GM18511 (cell line): ENCODE data around the gene ITPR2.
"Not testable (repeated sequence)": the region's sequence is repeated elsewhere in the genome, so short reads cannot be mapped to it uniquely, and the experiment has no call there.

Source experiments
- ATAC-seq: cut with Tn5 transposase; IDR thresholded peaks from one replicate; pipeline ENCODE4 v1.9.1; 2021; ENCODE audit warnings: mild to moderate bottlenecking, moderate library complexity; ENCODE audit not compliant: unreplicated experiment

ITPR2 gene

DNA sequence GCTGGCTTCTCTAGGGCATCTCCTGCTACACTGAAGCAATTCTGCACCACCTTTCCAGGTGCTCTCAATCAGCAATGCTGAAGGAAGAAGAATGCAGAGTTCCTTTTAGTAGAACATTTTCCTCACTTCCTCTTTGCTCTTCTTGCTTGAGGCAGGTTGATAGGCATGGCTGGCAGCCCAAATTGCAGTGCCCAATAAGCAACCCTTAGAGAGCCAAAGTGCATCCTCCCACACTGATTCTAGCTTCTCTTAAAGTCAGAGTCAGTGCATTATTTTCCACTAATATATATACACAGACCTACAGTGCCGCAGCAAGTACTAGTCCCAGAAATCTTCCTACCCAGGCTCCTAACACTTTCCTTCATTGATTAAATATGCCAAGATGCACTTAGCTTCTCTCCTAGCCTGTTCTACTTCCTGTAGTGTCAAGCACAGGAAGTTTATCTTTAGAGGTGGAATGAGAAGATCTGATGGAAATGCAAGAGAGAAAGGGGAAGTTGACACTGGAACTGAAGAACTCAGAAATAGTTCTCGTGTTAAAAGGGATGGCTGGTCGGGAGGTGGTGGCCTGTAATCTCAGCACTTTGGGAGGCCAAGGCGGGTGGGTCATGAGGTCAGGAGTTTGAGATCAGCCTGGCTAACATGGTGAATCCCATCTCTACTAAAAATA is 504.9 kb downstream of the ITPR2 start:
- peak; percentile 80 for ATAC-seq

DNA sequence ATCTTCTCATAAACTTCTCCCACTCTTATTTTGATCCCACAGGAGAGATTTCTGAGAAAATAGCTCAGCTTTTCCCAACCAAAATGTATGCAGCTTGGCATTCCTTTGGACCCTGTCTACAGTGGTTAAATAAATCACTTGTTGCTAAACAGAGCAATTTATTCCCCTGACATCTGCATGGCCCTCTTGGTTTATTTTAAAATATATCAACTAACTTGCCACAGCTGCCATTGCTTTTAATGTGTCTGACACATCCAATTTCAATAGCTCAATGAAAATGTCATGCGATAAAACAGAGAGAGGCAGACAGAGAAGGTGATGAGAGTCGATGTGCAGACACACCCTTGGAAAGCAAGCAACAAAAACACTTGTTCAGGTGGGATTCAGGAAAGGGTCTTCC is 509.3 kb downstream of the ITPR2 start:
- ATAC-seq, result no peak

DNA sequence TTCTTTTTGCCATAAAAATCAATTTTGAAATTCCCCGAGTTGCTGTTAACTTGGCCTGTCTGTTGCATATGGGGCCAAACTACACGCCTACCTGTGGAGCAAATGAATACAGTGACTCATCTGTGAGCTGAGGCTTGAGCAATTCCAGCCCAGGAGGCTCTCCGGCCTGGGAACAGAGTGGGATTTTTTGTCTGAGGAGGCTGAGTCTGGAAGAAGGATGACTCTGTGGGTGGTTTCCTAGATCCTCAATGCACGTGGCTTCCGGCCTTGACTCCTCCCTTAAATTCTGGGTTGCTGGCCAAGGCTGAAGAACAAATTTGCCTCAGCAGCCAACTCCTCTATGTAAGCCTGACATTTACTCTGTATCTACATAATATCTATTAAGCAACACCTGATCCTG is 513.5 kb downstream of the ITPR2 start:
- no peak for ATAC-seq

DNA sequence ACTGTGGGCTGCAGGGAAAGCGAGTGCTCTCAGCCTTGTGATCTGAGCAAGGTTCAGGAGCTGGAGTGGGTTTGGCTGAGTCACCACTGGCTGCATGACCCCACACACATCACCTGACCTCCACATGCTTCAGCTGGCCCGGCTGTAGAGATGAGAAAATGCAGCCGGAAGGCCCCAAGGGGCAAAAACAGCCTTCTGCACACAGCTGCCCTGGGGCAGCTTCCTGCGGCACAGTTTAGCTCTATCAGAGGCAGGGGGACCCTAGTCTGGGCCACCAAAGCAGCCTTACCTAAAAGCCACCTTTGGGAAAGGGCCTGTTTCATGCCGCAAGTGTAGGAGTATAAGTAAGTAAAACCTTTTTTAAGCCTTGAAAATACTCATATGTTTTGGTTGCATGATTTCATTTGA is 514.3 kb downstream of the ITPR2 start:
- ATAC-seq, result peak; percentile 95

DNA sequence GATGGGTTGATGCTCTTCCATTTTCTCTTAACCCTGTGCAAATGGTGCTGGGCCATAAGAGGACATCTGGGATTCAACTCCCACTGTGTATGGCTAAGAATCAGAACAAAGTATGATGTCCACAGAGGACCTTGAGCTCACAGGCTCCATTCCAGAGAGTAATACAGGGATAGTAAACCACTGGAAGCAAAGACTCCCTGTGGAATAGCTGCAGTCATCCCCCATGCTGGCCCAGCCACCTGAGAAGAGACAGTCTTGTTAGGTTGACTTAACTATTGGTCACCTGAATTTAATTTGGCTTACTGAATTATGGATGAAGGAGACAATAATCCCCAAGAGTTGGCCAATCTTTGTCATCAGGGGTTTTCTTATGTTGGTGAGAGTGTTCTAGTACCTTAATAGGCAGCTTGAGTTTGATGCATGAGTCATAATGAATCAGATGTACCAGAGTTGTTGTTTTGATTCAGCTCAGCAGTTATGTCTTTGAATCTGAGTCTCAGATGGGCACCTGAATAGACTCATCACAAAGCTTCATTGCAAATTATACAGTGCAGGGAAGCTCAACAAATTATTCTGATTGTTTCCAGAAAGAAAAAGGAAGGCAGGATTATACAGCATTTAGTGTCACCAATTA is 514.9 kb downstream of the ITPR2 start:
- peak; percentile 76 for ATAC-seq

DNA sequence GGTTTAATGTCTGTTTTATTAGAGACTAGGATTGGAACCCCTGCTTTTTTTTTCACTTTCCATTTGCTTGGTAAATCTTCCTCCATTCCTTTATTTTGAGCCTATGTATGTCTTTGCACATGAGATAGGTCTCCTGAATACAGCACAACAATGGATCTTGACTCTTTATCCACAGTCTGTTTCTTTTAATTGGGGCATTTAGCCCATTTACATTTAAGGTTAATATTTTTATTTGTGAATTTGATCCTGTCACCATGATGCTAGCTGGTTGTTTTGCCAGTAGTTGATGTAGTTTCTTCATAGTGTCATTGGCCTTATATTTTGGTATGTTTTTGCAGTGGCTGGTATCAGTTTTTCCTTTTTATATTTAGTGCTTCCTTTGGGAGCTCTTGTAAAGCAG is 518.9 kb downstream of the ITPR2 start:
- ATAC-seq, result not testable (repeated sequence)

DNA sequence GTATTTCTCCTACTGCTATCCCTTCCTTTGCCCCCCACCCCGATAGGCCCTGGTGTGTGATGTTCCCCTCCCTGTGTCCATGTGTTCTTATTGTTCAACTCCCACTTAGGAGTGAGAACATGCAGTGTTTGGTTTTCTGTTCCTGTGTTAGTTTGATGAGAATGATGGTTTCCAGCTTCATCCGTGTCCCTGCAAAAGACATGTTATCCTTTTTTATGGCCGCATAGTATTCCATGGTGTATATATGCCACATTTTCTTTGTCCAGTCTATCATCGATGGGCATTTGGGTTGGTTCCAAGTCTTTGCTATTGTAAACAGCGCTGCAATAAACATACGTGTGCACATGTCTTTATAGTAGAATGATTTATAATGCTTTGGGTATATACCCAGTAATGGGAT is 522.5 kb downstream of the ITPR2 start:
- ATAC-seq, result not testable (repeated sequence)

DNA sequence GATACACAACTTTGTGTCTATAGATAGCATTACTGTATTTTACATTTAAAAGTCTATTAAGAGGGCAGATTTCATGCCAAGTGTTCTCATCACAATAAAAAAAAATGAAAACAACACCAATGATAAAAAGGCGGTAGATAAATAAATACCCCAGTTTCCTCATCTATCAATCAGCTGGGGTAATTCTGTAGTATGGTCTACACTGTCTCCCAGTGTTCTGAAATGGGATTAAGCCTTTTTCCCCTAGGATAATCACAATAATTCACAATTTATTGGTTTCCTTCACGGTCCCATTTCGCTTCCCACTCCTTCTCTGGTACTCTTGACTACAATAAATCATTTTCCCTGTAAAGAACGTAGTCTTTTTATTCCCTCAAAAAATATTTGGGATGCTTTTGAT is 523.4 kb downstream of the ITPR2 start:
- ATAC-seq, result no peak

DNA sequence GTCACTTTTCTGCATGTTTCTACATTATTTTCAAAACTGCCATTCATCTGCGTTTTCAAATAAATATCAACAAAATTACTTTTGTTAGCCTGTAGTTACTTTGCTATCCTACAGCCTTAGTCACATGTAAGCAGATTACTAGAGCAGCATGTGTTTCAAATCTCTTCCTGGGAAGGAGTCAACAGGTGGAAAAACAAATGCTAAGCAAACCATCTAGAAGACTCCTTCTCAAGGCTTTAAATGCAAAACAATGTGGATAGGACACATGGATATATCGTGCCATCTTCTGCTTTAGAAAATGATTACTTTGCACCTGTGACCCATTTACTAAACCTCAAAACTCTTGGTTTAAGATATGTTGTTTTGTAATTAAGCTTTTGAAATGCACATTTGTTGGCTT is 528.7 kb downstream of the ITPR2 start:
- no peak for ATAC-seq

DNA sequence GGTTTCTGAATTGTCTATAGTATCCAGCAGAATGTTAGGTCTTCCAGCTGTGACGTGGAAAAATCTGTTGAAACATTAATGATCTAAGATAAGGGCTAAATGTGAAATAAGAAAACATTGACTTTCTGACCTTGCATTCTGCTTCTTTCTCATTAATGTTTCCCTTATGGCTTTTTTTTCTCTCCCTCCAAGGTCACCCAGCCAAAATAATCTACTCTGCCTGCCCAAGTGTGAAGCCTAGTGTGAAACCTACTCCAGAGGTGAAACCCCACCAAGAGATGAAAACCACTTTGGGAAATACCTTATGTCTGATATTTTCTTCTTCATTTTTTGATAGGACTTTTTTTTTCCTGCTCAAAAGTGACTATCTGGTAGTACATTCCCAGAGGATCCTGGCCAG is 529.6 kb downstream of the ITPR2 start:
- ATAC-seq, result no peak

DNA sequence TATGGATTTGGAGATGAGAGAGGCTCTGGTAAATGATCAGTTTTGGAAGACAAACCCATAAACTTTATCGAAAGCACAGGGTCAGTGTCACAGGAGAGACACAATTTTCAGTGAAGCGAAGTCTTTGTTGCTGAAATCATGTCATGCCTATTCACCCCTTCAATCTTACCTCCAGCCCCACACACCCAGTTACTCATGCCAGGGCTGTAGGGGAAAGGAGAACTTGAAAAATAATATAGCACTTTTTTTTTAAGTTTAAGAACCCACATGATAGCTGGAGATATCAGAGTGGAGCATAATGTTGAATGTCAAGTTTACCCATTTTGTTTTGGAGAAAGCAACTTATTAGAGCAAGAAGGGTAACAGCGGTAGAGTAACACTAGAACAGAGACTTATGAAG is 530.2 kb downstream of the ITPR2 start:
- no peak for ATAC-seq

DNA sequence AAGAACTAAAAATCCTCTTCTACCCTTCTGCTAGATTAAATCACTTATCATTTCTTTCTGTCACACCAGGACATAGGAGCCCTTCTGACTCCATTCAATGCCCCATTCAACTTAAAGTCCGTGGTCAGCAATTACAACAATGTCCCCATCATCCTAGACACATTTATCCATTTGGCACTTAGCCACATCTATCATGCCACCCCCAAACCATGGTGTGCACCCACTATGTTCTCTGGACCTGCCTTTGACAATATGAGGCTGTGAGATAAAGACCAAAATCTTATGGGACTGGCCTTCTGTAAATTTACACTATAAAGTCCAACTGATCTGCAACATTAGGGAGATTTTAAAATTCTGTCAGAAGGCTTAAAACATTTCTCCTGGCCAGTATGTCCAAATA is 533.2 kb downstream of the ITPR2 start:
- ATAC-seq, result no peak

DNA sequence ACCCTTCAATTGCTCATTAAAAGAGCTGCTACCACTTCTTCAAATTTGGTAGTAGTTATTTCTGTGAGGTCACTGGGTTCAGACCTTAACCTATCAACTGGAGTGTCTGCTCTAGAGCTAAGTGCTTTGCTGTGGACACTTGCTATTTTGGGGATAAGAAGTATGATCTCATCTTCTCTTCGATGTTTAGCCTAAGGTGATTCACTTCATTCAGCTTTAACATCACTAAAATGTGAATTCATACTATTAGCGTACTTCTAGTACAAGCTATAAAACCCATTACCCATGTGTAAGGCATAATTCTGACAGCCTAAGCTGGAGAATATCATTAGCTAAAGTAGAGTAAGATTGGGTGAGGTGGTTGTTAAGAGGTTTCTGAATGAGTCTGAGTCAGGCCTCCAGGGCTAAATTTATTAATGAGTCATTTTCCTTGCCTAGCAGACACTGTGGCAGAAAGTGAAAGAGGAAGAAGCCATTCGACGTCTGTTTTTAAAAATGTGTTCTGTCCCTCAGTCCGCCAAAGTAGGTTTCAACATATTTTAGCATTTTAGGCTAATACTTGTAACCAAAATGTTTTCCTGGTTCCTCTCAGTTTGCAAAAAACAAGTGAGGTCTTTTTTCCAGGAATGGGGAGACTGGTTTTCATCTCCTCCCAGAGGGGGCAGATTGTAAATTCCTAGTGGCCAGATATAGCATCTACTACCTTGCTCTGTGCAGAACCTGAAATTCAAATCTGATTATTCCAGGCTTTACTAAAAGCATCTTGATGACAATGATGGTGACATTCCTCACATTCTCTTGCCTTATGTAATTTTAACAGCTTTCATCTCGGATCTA is 534.0 kb downstream of the ITPR2 start:
- peak; percentile 99 for ATAC-seq

DNA sequence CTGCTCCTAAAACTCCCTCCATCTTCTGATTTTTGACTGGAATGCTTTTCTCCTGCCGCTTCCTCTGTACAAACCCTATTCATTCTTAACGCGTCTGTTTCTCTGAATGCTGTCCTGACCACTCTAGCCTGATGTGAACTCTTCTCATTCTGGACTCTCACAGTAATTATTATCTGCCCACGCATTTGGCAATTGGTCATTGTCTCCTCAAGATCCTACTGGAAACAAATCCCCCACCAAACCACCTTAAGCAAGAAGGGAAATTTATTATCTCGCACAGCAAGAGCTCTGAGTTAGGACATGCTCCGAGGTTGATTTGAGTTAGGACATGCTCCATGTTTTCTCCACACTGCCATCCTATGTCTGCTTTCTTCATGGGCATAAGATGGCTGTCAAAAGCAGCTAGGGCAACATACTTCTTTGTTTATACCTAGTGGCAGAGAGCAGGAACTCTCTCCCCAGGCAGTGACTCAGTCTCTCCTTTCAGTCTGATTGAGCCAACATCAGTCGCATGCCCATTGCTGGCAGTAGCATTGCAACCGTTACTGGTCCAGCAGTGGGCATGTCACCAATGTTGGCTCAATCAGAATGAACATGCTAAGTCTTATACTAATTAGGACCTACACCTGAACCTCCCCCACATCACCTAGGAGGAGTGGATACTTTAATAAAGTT is 535.5 kb downstream of the ITPR2 start:
- ATAC-seq, result no peak

DNA sequence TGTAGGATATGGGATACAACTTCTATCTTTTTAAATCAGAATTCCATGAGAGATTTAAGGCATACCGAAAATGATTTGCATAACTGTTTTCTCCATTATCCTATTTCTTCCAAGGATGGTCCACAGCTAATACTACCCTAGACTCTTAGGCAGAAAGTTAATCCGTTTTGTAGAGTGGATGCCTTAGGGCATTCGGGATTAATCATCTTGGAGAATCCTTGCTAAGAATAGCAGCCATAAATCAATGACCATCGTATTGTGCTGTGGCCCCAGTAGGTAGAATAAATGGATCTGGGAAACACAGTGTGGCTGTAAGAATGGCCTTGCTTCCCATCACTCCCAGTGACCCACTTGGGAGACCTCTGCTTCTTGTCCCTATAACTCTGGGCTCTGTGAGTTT is 538.0 kb downstream of the ITPR2 start:
- no peak for ATAC-seq

DNA sequence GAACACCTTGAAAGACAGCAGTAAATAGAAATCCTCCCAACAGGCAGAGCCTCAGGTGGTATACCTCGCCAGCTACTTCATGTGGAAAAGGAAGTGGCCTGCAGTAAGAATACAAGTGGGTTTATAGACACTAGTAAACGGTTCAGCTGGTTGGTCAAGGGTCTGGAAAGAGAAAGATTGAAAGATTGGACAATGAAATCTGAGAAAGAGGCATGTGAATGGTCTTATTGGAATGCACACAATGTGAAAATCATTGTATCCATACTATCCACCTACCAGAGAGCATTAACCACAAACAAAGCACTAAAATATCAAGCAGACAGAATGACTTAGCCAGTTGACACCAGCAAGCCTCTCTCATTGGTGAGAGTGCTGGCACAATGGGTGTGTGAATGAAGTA is 539.4 kb downstream of the ITPR2 start:
- ATAC-seq, result no peak

DNA sequence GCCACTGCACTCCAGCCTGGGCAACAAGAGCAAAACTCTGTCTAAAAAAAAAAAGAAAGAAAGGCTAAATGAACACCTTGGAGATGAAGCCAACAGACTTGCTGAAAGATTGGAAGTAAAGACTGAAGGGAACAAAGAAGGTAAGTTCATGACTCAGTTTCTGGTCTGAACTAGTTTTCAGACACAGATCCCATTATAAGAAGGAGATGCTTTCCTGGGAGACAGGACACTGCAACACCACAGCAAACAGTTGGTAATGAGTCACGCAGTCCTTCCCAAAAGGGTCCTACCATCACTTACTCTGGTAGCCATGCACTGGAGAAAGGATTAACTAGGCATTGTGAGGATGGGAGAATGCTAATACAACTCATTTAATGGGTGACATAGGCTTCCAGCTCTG is 540.4 kb downstream of the ITPR2 start:
- ATAC-seq, result no peak

DNA sequence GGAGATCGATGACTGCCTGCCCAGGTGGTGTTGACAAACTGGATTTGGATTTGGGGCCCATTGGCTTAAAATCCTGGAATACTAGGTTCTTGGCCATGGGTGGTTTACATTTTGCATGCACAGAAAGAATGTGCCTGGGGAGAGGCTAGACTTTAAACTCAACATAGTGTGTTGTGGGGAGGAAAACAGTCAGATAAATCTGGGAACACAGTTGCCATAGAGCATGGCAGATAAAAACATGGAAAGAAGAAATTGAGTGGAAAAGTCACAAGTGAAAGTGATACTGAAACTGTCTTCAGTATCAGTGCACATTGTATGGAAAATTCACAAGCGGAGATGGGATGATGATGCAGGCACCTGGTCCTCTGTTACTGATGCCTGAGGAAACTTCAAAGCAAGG is 542.4 kb downstream of the ITPR2 start:
- no peak for ATAC-seq

DNA sequence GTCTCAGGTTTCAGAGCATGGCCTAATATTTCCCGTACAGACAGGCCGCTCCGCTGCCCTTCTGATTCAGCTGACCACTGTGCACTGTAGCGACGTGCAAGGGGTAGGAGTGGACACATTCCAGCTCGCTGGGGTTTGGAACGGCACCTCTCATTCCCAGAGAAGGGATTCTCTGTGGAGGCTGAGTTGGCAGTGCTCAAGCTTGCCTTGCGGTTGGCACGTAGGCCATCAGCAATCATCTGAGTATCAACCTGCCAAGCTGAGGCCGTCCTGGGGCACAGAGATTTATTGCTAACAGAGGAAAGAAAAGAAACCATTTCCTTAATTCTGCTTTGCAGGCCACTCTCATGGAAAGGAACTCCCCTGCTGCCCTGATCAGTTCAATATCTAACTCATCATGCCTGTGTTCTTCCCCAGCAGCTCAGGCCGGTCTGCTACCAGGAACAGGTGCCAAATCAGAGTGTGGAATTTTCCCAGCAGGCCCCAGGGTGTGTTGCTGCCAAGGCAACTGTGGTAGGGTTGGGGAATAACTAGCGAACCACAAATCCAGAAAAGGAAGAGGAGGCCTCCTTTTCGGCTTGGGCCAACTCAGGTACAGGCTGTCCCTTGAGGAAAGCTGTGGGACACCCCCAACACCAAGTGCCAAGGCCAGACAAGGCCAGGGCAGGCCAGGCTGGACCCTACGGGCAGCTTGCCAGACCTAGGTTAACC is 545.2 kb downstream of the ITPR2 start:
- no peak for ATAC-seq
